Mesenchymal stem cell (in vitro differentiated cells and primary cell): ENCODE measurements around the gene TBCA.

Experiments
- DNase-seq: peaks from one replicate; pipeline ENCODE4 v3.0.0-alpha.2; 2013
- H2AFZ ChIP-seq: one replicate; pipeline ENCODE4 v1.6.1; 2013; ENCODE audit warnings: low read depth, mild to moderate bottlenecking, control low read depth, inconsistent platforms, low read length, moderate library complexity
- H2AK5ac ChIP-seq: 2 replicates; pipeline ENCODE4 v1.6.1; 2013; ENCODE audit warnings: low read length, moderate library complexity, mild to moderate bottlenecking, inconsistent platforms; ENCODE audit not compliant: severe bottlenecking
- H2BK120ac ChIP-seq: one replicate; pipeline ENCODE4 v1.6.1; 2013; ENCODE audit warnings: low read depth, mild to moderate bottlenecking, inconsistent platforms, low read length, moderate library complexity
- H2BK12ac ChIP-seq, 2 experiments: one replicate each; pipeline ENCODE4 v1.6.1; 2013; ENCODE audit warnings: inconsistent platforms in 2 of 2, low read length in 2 of 2, mild to moderate bottlenecking in 2 of 2, moderate library complexity in 2 of 2, control low read depth in 1 of 2
- H2BK15ac ChIP-seq: one replicate; pipeline ENCODE4 v1.6.1; 2013; ENCODE audit warnings: mild to moderate bottlenecking, low read depth, inconsistent platforms; ENCODE audit not compliant: poor library complexity, severe bottlenecking
- H2BK5ac ChIP-seq: 2 replicates; pipeline ENCODE4 v1.6.1; 2013; ENCODE audit warnings: low read depth, mild to moderate bottlenecking, low read length, control low read depth, inconsistent platforms; ENCODE audit not compliant: poor library complexity, severe bottlenecking
- H3K14ac ChIP-seq, 2 experiments: one replicate each; pipeline ENCODE4 v1.6.1; 2013; ENCODE audit warnings: inconsistent platforms in 2 of 2, low read length in 2 of 2, control low read depth in 1 of 2, mild to moderate bottlenecking in 1 of 2, moderate library complexity in 1 of 2
- H3K18ac ChIP-seq, 2 experiments: one replicate each; pipeline ENCODE4 v1.6.1; 2013; ENCODE audit warnings: inconsistent platforms in 2 of 2, low read length in 2 of 2, control low read depth in 1 of 2, low read depth in 1 of 2, mild to moderate bottlenecking in 1 of 2
- H3K23ac ChIP-seq, 2 experiments: one replicate each; pipeline ENCODE4 v1.6.1; 2013; ENCODE audit warnings: inconsistent platforms in 2 of 2, low read length in 2 of 2, mild to moderate bottlenecking in 2 of 2, moderate library complexity in 2 of 2, control low read depth in 1 of 2
- H3K27ac ChIP-seq: 2 replicates; pipeline ENCODE4 v1.5.1; 2013; ENCODE audit warnings: mild to moderate bottlenecking, moderate library complexity, low read length, control low read depth, inconsistent platforms; ENCODE audit not compliant: poor library complexity, severe bottlenecking
- H3K27me3 ChIP-seq, 2 experiments: 2 replicates each; pipeline versions ENCODE4 v1.6.1 to v1.7.0; 2013; ENCODE audit warnings: low read length in 2 of 2, mild to moderate bottlenecking in 2 of 2, moderate library complexity in 2 of 2, control low read depth in 1 of 2, inconsistent platforms in 1 of 2; ENCODE audit not compliant: control insufficient read depth in 1 of 2, insufficient read depth in 1 of 2
- H3K36me3 ChIP-seq, 2 experiments: 2 replicates each; pipeline versions ENCODE4 v1.6.1 to v1.7.0; 2013; ENCODE audit warnings: low read length in 2 of 2, control low read depth in 1 of 2, inconsistent platforms in 1 of 2, low read depth in 1 of 2, mild to moderate bottlenecking in 1 of 2; ENCODE audit not compliant: insufficient read depth in 2 of 2, control insufficient read depth in 1 of 2
- H3K4ac ChIP-seq, 2 experiments: one replicate each; pipeline ENCODE4 v1.6.1; 2013; ENCODE audit warnings: inconsistent platforms in 2 of 2, low read length in 2 of 2, mild to moderate bottlenecking in 2 of 2, moderate library complexity in 2 of 2, control low read depth in 1 of 2, low read depth in 1 of 2
- H3K4me1 ChIP-seq: 2 replicates; pipeline ENCODE4 v1.6.1; 2013; ENCODE audit warnings: low read depth, low read length, control low read depth; ENCODE audit not compliant: control insufficient read depth, insufficient read depth
- H3K4me2 ChIP-seq: 2 replicates; pipeline ENCODE4 v1.6.1; 2013; ENCODE audit warnings: low read length, mild to moderate bottlenecking, inconsistent platforms; ENCODE audit not compliant: poor library complexity, severe bottlenecking
- H3K4me3 ChIP-seq, 2 experiments: 2 replicates each; pipeline versions ENCODE4 v1.5.1 to v1.7.0; 2013; ENCODE audit warnings: low read length in 2 of 2, mild to moderate bottlenecking in 2 of 2, control low read depth in 1 of 2, low read depth in 1 of 2; ENCODE audit not compliant: insufficient read depth in 1 of 2
- H3K79me1 ChIP-seq: replicated peaks from 2 replicates; pipeline ENCODE4 v1.6.1; 2013; ENCODE audit warnings: mild to moderate bottlenecking, control low read depth, low read length, inconsistent platforms; ENCODE audit not compliant: poor library complexity, severe bottlenecking
- H3K9ac ChIP-seq: 2 replicates; pipeline ENCODE4 v1.7.0; 2013; ENCODE audit warnings: mild to moderate bottlenecking, low read length, moderate library complexity
- H3K9me3 ChIP-seq: 2 replicates; pipeline ENCODE4 v1.7.0; 2013; ENCODE audit warnings: mild to moderate bottlenecking, low read length; ENCODE audit not compliant: control insufficient read depth
- H4K8ac ChIP-seq: one replicate; pipeline ENCODE4 v1.6.1; 2013; ENCODE audit warnings: inconsistent platforms, mild to moderate bottlenecking, low read length, moderate library complexity
- H4K91ac ChIP-seq: one replicate; pipeline ENCODE4 v1.6.1; 2013; ENCODE audit warnings: mild to moderate bottlenecking, low read length, inconsistent platforms
- WGBS: methylation state at CpG from one replicate; pipeline ENCODE4 v1.1.7; 2013; ENCODE audit warnings: mixed read lengths; 5-methylcytosine and 5-hydroxymethylcytosine counted together

The TBCA gene

DNA sequence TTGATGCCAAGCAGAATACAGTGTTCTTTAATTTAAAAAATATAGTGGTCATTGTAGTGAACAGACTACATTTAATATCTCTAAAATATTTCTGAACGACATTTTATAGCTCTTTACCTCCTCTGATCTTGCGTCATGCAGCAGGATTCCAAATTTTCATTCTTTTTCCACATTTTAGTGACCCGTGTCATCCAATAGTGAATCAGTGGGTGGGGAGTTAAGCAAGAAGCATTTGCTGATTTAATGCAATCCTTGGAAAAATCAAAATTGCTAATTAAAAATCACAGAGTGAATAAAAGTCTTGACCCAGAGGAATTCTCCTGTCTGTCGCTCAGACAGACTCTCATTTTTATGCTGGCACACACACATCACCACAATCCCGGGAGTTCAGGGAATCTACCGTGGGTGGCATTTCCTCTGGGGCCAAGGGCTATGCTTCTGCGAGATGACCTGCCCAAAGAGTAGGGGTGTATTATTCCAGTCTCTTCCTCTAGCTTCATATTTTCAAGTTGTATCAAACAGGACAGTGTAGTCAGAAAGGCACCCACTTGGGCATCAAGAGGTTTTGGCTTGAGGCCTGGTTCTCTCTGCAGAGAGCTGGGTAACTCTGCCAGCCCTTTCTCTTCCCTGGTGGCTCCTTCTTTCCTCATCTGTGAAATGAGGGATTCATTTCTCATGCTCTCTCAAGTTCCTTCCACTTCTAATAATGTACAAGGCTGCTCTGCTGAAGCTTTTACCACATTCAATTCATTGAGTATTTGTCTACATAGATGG is 112.9 kb downstream of the TBCA start:
- H2BK120ac ChIP-seq: no peak overlapping the region
- no peak overlapping the region for H2BK15ac ChIP-seq
- H2BK12ac ChIP-seq: no peak overlapping the region
- H3K4me2 ChIP-seq: no peak overlapping the region
- H3K23ac ChIP-seq: no peak overlapping the region
- DNase-seq: no peak
- no peak overlapping the region for H2AFZ ChIP-seq
- H3K9me3 ChIP-seq: no peaks in the 10 kb centered on the region
- no peak overlapping the region for H3K4ac ChIP-seq
- peaks cover 0 to 43% of the 10 kb centered on the region in 2 experiments for H3K27me3 ChIP-seq
- H3K14ac ChIP-seq: no peak overlapping the region
- WGBS: 96% methylated on average over 2 of the region's 7 CpGs
- no peak overlapping the region for H4K91ac ChIP-seq
- no peak overlapping the region for H2BK5ac ChIP-seq
- no peak overlapping the region for H3K27ac ChIP-seq
- H3K79me1 ChIP-seq: no peaks in the 10 kb centered on the region
- H4K8ac ChIP-seq: no peak overlapping the region
- H3K18ac ChIP-seq: no peak overlapping the region
- peak overlapping the region; percentile 57 for H3K9ac ChIP-seq
- H3K4me3 ChIP-seq: no peak overlapping the region
- H3K36me3 ChIP-seq: no peaks in the 10 kb centered on the region
- H3K4me1 ChIP-seq: no peaks in the 10 kb centered on the region
- no peak overlapping the region for H2AK5ac ChIP-seq

- peak overlapping the region; percentile 57 for H3K9ac ChIP-seq
- no peak overlapping the region for H4K8ac ChIP-seq
- no peaks in the 10 kb centered on the region for H3K4me1 ChIP-seq
- H2BK120ac ChIP-seq: no peak overlapping the region
- no peak overlapping the region for H2BK15ac ChIP-seq
- H3K23ac ChIP-seq: no peak overlapping the region
- peaks cover 0 to 43% of the 10 kb centered on the region in 2 experiments for H3K27me3 ChIP-seq
- no peaks in the 10 kb centered on the region for H3K36me3 ChIP-seq
- no peak overlapping the region for H3K4me2 ChIP-seq
- no peak overlapping the region for H3K4me3 ChIP-seq
- no peak overlapping the region for H3K14ac ChIP-seq
- H4K91ac ChIP-seq: no peak overlapping the region
- no peaks in the 10 kb centered on the region for H3K9me3 ChIP-seq
- H2AK5ac ChIP-seq: no peak overlapping the region
- H3K79me1 ChIP-seq: no peaks in the 10 kb centered on the region
- no peak overlapping the region for H2AFZ ChIP-seq
- no peak overlapping the region for H3K27ac ChIP-seq
- no peak overlapping the region for H2BK12ac ChIP-seq
- H2BK5ac ChIP-seq: no peak overlapping the region
- no peak for DNase-seq
- no peak overlapping the region for H3K18ac ChIP-seq
- no peak overlapping the region for H3K4ac ChIP-seq
Measured at GRCh38 chr5:77662635-77663034, 113.5 kb downstream of the TBCA start.

- no peak overlapping the region for H2BK15ac ChIP-seq
- no peak overlapping the region for H2AFZ ChIP-seq
- no peak overlapping the region for H3K14ac ChIP-seq
- H3K27ac ChIP-seq: no peak overlapping the region
- no peak overlapping the region for H3K4me3 ChIP-seq
- H3K18ac ChIP-seq: no peak overlapping the region
- peak overlapping the region in 1 of 2 experiments; percentile 56 for H3K23ac ChIP-seq
- H3K4me1 ChIP-seq: no peaks in the 10 kb centered on the region
- H4K91ac ChIP-seq: no peak overlapping the region
- peaks cover 5 to 25% of the 10 kb centered on the region in 2 experiments for H3K27me3 ChIP-seq
- no peaks in the 10 kb centered on the region for H3K79me1 ChIP-seq
- no peaks in the 10 kb centered on the region for H3K36me3 ChIP-seq
- no peak for DNase-seq
- H4K8ac ChIP-seq: no peak overlapping the region
- H3K9me3 ChIP-seq: no peaks in the 10 kb centered on the region
- H2BK12ac ChIP-seq: no peak overlapping the region
- no peak overlapping the region for H3K4me2 ChIP-seq
- no peak overlapping the region for H2BK120ac ChIP-seq
- H2AK5ac ChIP-seq: no peak overlapping the region
- H2BK5ac ChIP-seq: no peak overlapping the region
- H3K4ac ChIP-seq: no peak overlapping the region
- no peak overlapping the region for H3K9ac ChIP-seq
Measured at GRCh38 chr5:77658662-77659061, 117.5 kb downstream of the TBCA start.

DNA sequence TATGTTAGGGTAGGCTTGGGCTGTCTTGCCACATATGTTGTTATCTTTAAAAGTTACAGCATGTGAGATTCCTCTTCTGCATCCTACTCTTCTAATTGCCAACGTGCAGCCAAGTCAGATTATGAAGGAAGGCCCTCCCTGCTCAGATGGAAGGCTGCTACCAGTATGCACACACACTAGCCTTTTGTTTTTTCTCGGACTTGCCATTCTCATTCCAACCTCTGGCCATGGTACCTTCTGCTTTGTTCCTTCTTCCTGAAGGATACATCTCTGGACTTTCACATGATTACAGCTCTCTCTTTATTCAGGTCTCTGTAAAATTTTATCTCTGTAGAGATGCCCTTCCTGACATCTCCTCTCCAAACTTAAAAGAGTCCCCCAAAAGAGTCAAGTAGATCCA is 124.8 kb downstream of the TBCA start:
- H3K9me3 ChIP-seq: peaks cover 3% of the 10 kb centered on the region
- 45% methylated on average over 2 of the region's 2 CpGs for WGBS

More for the DNA sequence above, 124.8 kb downstream of the TBCA start:
- Histone ChIP-seq H3K23ac (no peak overlapping the region), H3K4me1 (no peaks in the 10 kb centered on the region), H3K79me1 (no peaks in the 10 kb centered on the region), H3K36me3 (no peaks in the 10 kb centered on the region), H3K4me2 (no peak overlapping the region), H4K91ac (no peak overlapping the region), H2AFZ (no peak overlapping the region), H3K27me3 (peaks cover 78 to 79% of the 10 kb centered on the region in 2 experiments), H2AK5ac (no peak overlapping the region), H2BK5ac (no peak overlapping the region), H3K14ac (no peak overlapping the region), H3K4me3 (no peak overlapping the region), H3K4ac (no peak overlapping the region), H2BK12ac (no peak overlapping the region), H2BK15ac (no peak overlapping the region), H3K9ac (no peak overlapping the region), H2BK120ac (no peak overlapping the region), H4K8ac (no peak overlapping the region), H3K18ac (no peak overlapping the region), H3K27ac (no peak overlapping the region)
- no peak for DNase-seq
